K562 (cell line): ENCODE measurements around the gene ITGAD. TPM values are rescaled to one million over a fixed set of nuclear protein-coding genes. Genes with fewer than 3 reads are reported as not detected.
A peak's percentile ranks its signal among the peaks of the same experiment; 100 is the strongest.

Experiments
- FOXJ2 ChIP-seq: fragments of 200-800 bp; sonication (Bioruptor generic); IDR thresholded peaks from 2 replicates; pipeline ENCODE4 v1.6.1; 2016; ENCODE audit warnings: missing genetic modification characterization, missing compliant biosample characterization
- FOXM1 ChIP-seq, 2 experiments: fragments of 450-650 bp in 1 of 2; sonication (generic) in 1 of 2; formaldehyde crosslinking in 1 of 2; IDR thresholded peaks; 2 replicates each; pipeline versions ENCODE4 v1.6.1 to v1.9.0; 2017 to 2022; ENCODE audit warnings: low read depth in 2 of 2, mild to moderate bottlenecking in 2 of 2, missing genetic modification reagents in 1 of 2, moderate library complexity in 1 of 2
- PCBP1 ChIP-seq: fragments of 200-400 bp; formaldehyde crosslinking; IDR thresholded peaks from 2 replicates; pipeline ENCODE4 v1.6.1; 2018; ENCODE audit warnings: mild to moderate bottlenecking, low read depth, low read length; ENCODE audit not compliant: poor library complexity, severe bottlenecking
- RBBP5 ChIP-seq: fragments of 200-600 bp; sonication (generic); IDR thresholded peaks from 2 replicates; pipeline ENCODE4 v1.6.1; 2012; ENCODE audit warnings: borderline replicate concordance, mild to moderate bottlenecking, low read length, control low read depth, inconsistent platforms; ENCODE audit not compliant: insufficient read depth, poor library complexity, severe bottlenecking
- TAF9B ChIP-seq: fragments of 450-650 bp; IDR thresholded peaks from 2 replicates; pipeline ENCODE4 v1.6.1; 2018; ENCODE audit warnings: mild to moderate bottlenecking; ENCODE audit not compliant: partially characterized antibody
- polyA plus RNA-seq, 8 experiments: library from polyadenylated mRNA; depleted of rRNA in 4 of 8; stranded (reverse) in 5 of 8; unstranded in 3 of 8; fragments of >200 nt; fragmentation: Nextera tagmentation in 2 of 8; fragmentation: Illumina TruSeq in 1 of 8; extraction: Ambion mirVana in 2 of 8; extraction: Trizol in 1 of 8; gene quantifications; 2 replicates each; pipeline versions ENCODE4 v1.2.1 to v1.2.3, GENCODE V29; 2011 to 2014; ENCODE audit warnings: inconsistent platforms in 1 of 8, missing spikeins in 1 of 8
- total RNA-seq, 7 experiments: library from RNA; depleted of rRNA in 6 of 7; stranded (reverse); fragments of >200 nt in 6 of 7; fragmentation: Illumina TruSeq in 2 of 7; extraction: Trizol in 2 of 7; gene quantifications; 2 replicates each; pipeline versions ENCODE4 v1.2.1 to v1.2.3, GENCODE V29; 2011 to 2021; ENCODE audit warnings: low replicate concordance in 1 of 7
- TF ChIP-seq, protein P1 (sequence below): fragments of 450-650 bp; IDR thresholded peaks from 2 replicates; pipeline ENCODE4 v1.7.1; 2018; ENCODE audit warnings: mild to moderate bottlenecking, low read depth; ENCODE audit not compliant: partially characterized antibody
- TF ChIP-seq, protein P2 (sequence below), 2 experiments: fragments of 450-650 bp in 1 of 2; sonication (generic) in 1 of 2; formaldehyde crosslinking in 1 of 2; IDR thresholded peaks; 2 replicates each; pipeline versions ENCODE4 v1.7.1 to v1.9.0; 2016 to 2022; ENCODE audit warnings: inconsistent platforms in 1 of 2, mild to moderate bottlenecking in 1 of 2, missing genetic modification reagents in 1 of 2
- TF ChIP-seq, protein P3 (sequence below): fragments of 250-450 bp; sonication (Bioruptor Pico); IDR thresholded peaks from 2 replicates; pipeline ENCODE4 v1.4.0; 2020

Gene ITGAD
- total and polyA plus RNA-seq, 9 of the 15 experiments (the other 6 are each of a cell fraction or from before 2014, with no cell fraction given) = not detected

DNA sequence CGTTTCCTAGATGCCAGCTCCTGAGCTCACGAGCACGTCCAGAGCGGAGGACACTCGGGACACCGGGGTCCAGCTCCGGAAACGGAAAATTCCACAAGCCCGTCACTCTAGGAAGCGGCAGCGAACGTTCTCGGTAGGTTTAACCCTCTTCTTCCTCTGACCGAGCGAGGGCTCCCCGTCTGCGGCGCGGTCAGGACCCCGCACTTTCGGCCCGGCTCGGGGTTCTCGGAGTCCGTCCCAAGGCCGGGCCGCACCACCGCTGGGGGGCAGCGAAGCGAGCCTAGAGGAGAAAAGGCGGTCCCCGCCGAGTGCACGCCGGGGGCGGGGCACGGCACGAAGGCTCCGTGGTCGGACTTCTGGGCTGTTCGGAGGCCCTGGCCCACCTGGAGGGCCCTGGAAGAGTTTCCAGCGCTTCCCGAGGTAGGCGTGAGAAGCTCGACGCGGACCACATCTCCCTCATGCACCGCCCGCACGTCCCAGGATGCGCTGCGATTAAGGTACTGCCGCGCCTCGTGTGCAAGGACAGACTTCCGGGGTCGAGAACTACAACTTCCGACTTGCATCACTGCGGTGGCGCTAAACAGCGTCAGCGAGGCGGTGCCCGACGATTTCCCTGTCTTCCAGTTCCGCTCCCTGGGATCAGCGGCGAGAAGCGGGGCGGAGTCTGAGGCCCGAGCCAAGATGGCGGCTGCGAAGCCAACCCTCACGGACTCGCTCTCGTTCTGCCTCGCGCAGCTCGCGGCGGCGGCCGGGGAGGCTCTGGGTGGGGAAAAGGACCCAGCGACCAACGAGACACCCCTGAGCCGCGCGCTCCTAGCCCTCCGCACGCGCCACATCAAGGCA lies 65.9 kb downstream of the ITGAD start, which contains the start of gene ARMC5 (continued):
- TF ChIP-seq, protein P1, sequence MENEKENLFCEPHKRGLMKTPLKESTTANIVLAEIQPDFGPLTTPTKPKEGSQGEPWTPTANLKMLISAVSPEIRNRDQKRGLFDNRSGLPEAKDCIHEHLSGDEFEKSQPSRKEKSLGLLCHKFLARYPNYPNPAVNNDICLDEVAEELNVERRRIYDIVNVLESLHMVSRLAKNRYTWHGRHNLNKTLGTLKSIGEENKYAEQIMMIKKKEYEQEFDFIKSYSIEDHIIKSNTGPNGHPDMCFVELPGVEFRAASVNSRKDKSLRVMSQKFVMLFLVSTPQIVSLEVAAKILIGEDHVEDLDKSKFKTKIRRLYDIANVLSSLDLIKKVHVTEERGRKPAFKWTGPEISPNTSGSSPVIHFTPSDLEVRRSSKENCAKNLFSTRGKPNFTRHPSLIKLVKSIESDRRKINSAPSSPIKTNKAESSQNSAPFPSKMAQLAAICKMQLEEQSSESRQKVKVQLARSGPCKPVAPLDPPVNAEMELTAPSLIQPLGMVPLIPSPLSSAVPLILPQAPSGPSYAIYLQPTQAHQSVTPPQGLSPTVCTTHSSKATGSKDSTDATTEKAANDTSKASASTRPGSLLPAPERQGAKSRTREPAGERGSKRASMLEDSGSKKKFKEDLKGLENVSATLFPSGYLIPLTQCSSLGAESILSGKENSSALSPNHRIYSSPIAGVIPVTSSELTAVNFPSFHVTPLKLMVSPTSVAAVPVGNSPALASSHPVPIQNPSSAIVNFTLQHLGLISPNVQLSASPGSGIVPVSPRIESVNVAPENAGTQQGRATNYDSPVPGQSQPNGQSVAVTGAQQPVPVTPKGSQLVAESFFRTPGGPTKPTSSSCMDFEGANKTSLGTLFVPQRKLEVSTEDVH = peak; percentile 90
- TF ChIP-seq, protein P2, sequence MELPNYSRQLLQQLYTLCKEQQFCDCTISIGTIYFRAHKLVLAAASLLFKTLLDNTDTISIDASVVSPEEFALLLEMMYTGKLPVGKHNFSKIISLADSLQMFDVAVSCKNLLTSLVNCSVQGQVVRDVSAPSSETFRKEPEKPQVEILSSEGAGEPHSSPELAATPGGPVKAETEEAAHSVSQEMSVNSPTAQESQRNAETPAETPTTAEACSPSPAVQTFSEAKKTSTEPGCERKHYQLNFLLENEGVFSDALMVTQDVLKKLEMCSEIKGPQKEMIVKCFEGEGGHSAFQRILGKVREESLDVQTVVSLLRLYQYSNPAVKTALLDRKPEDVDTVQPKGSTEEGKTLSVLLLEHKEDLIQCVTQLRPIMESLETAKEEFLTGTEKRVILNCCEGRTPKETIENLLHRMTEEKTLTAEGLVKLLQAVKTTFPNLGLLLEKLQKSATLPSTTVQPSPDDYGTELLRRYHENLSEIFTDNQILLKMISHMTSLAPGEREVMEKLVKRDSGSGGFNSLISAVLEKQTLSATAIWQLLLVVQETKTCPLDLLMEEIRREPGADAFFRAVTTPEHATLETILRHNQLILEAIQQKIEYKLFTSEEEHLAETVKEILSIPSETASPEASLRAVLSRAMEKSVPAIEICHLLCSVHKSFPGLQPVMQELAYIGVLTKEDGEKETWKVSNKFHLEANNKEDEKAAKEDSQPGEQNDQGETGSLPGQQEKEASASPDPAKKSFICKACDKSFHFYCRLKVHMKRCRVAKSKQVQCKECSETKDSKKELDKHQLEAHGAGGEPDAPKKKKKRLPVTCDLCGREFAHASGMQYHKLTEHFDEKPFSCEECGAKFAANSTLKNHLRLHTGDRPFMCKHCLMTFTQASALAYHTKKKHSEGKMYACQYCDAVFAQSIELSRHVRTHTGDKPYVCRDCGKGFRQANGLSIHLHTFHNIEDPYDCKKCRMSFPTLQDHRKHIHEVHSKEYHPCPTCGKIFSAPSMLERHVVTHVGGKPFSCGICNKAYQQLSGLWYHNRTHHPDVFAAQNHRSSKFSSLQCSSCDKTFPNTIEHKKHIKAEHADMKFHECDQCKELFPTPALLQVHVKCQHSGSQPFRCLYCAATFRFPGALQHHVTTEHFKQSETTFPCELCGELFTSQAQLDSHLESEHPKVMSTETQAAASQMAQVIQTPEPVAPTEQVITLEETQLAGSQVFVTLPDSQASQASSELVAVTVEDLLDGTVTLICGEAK (IDR thresholded peaks at IDR 0.05) = peak; percentile 91
- TF ChIP-seq, protein P2 (CRISPR knock-in tag; IDR thresholded peaks at IDR 0.05) = no peak
- TF ChIP-seq, protein P3, sequence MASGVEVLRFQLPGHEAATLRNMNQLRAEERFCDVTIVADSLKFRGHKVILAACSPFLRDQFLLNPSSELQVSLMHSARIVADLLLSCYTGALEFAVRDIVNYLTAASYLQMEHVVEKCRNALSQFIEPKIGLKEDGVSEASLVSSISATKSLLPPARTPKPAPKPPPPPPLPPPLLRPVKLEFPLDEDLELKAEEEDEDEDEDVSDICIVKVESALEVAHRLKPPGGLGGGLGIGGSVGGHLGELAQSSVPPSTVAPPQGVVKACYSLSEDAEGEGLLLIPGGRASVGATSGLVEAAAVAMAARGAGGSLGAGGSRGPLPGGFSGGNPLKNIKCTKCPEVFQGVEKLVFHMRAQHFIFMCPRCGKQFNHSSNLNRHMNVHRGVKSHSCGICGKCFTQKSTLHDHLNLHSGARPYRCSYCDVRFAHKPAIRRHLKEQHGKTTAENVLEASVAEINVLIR = peak; percentile 81
- TF ChIP-seq TAF9B (peak; percentile 95), PCBP1 (peak; percentile 26), FOXM1 (IDR thresholded peaks at IDR 0.05; ENCODE audit: low read depth) (no peak), FOXM1 (CRISPR knock-in tag; IDR thresholded peaks at IDR 0.05; ENCODE audit: low read depth) (no peak; the same call in 1 of the 2 replicates), FOXJ2 (tag) (peak; percentile 48), RBBP5 (peak; percentile 60)
